Neuronal stem cell (in vitro differentiated cells): ENCODE results near the gene ABHD14A.

Source experiments
- DNase-seq: peaks from one replicate; pipeline ENCODE4 v3.0.0-alpha.2; 2013; ENCODE audit warnings: low spot score
- H2AFZ ChIP-seq: one replicate; pipeline ENCODE4 v1.6.1; 2013; ENCODE audit warnings: mild to moderate bottlenecking, low read length, inconsistent platforms
- H2AK5ac ChIP-seq: 2 replicates; pipeline ENCODE4 v1.6.1; 2013; ENCODE audit warnings: low read depth, mild to moderate bottlenecking, inconsistent platforms, low read length, moderate library complexity, mixed read lengths
- H2BK120ac ChIP-seq: 2 replicates; pipeline ENCODE4 v1.6.1; 2013; ENCODE audit warnings: low read depth, mild to moderate bottlenecking, inconsistent platforms, low read length, moderate library complexity, mixed read lengths
- H2BK12ac ChIP-seq: one replicate; pipeline ENCODE4 v1.6.1; 2013; ENCODE audit warnings: low read length, inconsistent platforms
- H2BK15ac ChIP-seq: 2 replicates; pipeline ENCODE4 v1.6.1; 2013; ENCODE audit warnings: mild to moderate bottlenecking, low read length, inconsistent platforms, mixed read lengths
- H2BK5ac ChIP-seq: one replicate; pipeline ENCODE4 v1.6.1; 2013; ENCODE audit warnings: inconsistent platforms, mild to moderate bottlenecking, low read length, moderate library complexity
- H3K14ac ChIP-seq: one replicate; pipeline ENCODE4 v1.6.1; 2013; ENCODE audit warnings: low read length, inconsistent platforms
- H3K18ac ChIP-seq: 2 replicates; pipeline ENCODE4 v1.6.1; 2013; ENCODE audit warnings: low read length, inconsistent platforms
- H3K23ac ChIP-seq: 2 replicates; pipeline ENCODE4 v1.6.1; 2013; ENCODE audit warnings: low read depth, mild to moderate bottlenecking, mixed read lengths, low read length, inconsistent platforms; ENCODE audit not compliant: poor library complexity
- H3K27ac ChIP-seq: replicated peaks from 3 replicates; pipeline ENCODE4 v1.5.1; 2013; ENCODE audit warnings: low read length, inconsistent platforms
- H3K27me3 ChIP-seq, 3 experiments: 2 replicates each; pipeline ENCODE4 v1.6.1; 2013; ENCODE audit warnings: low read length in 3 of 3, mild to moderate bottlenecking in 2 of 3, inconsistent platforms in 1 of 3, low read depth in 1 of 3, mixed read lengths in 1 of 3, moderate library complexity in 1 of 3; ENCODE audit not compliant: control insufficient read depth in 3 of 3, insufficient read depth in 3 of 3
- H3K36me3 ChIP-seq, 2 donors: replicated peaks in 1 of 2; 2 replicates each; pipeline ENCODE4 v1.6.1; 2013; ENCODE audit warnings: low read length in 2 of 2; ENCODE audit not compliant: control insufficient read depth in 2 of 2, insufficient read depth in 2 of 2
- H3K4ac ChIP-seq: 2 replicates; pipeline ENCODE4 v1.6.1; 2013; ENCODE audit warnings: inconsistent platforms, mild to moderate bottlenecking, low read length, moderate library complexity
- H3K4me1 ChIP-seq, 2 donors: 1 replicate in 1 of 2; 2 replicates in 1 of 2; pipeline ENCODE4 v1.6.1; 2013; ENCODE audit warnings: low read length in 2 of 2, low read depth in 1 of 2; ENCODE audit not compliant: control insufficient read depth in 2 of 2, insufficient read depth in 1 of 2
- H3K4me2 ChIP-seq: one replicate; pipeline ENCODE4 v1.6.1; 2013; ENCODE audit warnings: mild to moderate bottlenecking, low read length, inconsistent platforms; ENCODE audit not compliant: insufficient read depth, poor library complexity, severe bottlenecking
- H3K4me3 ChIP-seq, 2 donors: 2 replicates each; pipeline ENCODE4 v1.5.1; 2013; ENCODE audit warnings: low read length in 2 of 2, mild to moderate bottlenecking in 2 of 2, inconsistent platforms in 1 of 2, moderate library complexity in 1 of 2
- H3K79me1 ChIP-seq: one replicate; pipeline ENCODE4 v1.6.1; 2013; ENCODE audit warnings: low read depth, mild to moderate bottlenecking, inconsistent platforms, low read length, moderate library complexity
- H3K9ac ChIP-seq: one replicate; pipeline ENCODE4 v1.6.1; 2013; ENCODE audit warnings: mild to moderate bottlenecking, low read depth, low read length, inconsistent platforms; ENCODE audit not compliant: poor library complexity
- H3K9me3 ChIP-seq, 2 donors: replicated peaks in 1 of 2; 2 replicates each; pipeline versions ENCODE3 to v1.6.1; 2013; ENCODE audit warnings: low read length in 2 of 2, mild to moderate bottlenecking in 2 of 2, inconsistent platforms in 1 of 2, low read depth in 1 of 2, mixed read lengths in 1 of 2, moderate library complexity in 1 of 2; ENCODE audit not compliant: control insufficient read depth in 2 of 2, insufficient read depth in 1 of 2
- H4K8ac ChIP-seq: one replicate; pipeline ENCODE4 v1.6.1; 2013; ENCODE audit warnings: low read depth, mild to moderate bottlenecking, inconsistent platforms, low read length, moderate library complexity
- H4K91ac ChIP-seq: one replicate; pipeline ENCODE4 v1.6.1; 2013; ENCODE audit warnings: low read length, low read depth, mild to moderate bottlenecking, inconsistent platforms; ENCODE audit not compliant: poor library complexity
- WGBS, 2 donors: extraction: QIAGEN DNeasy Blood & Tissue Kit; methylation state at CpG; one replicate each; pipeline ENCODE4 v1.1.7; 2013; ENCODE audit warnings: missing lambda C conversion rate in 2 of 2, mixed read lengths in 1 of 2; ENCODE audit not compliant: insufficient read length in 2 of 2, insufficient replicate concordance in 1 of 2; ENCODE audit errors: extremely low coverage in 2 of 2; 5-methylcytosine and 5-hydroxymethylcytosine counted together

Gene ABHD14A

DNA sequence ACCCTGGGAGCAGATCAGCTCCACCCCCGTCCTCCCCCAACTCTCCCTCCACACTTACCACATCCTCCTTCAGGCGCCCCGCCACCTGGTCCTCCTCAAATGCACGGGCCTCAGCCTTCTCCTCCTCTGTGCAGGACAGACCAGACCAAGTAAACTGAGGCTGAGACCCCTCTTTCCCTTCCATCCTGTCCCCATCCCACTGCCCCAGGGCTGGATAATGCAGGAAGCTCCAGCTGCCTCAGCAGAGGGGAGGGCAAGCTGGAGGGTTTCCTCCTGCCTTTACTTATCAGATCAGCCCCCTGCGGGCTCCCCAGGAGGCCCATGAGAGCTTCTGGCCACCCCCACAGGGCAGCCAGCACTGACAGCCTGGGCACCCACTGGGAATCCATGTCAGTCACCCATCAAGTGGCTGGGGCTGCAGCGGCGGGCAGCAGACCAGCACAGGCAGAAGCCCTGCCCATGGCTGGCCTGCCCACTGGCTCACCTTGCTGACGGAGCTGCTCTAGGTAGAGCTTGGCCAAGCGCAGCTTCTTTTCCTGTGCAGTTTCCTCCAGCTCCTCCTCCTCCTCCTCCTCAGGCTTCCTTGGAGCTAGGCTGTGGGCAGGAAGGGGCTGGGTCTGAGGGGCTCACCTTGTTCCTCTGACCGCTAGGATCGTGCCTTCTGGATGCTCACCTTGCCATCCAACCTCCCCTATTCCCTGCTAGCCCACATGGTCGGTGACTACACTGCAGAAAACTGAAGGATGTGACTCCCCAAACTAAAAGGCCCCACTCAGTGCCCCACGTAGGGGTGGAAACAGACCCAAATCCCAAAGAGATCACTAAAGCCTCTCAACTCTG lies 37.0 kb upstream of the ABHD14A start:
- no peak overlapping the region for H4K91ac ChIP-seq
- no peak overlapping the region for H3K4me2 ChIP-seq
- peak overlapping the region; percentile 54 for H2BK5ac ChIP-seq
- no peak overlapping the region for H3K9ac ChIP-seq
- no peak overlapping the region for H4K8ac ChIP-seq
- no peak overlapping the region for H3K4me3 ChIP-seq
- H2AK5ac ChIP-seq = no peak overlapping the region
- peaks cover 40 to 64% of the 10 kb centered on the region in 2 donors for H3K36me3 ChIP-seq
- no peaks in the 10 kb centered on the region for H3K9me3 ChIP-seq
- no peak overlapping the region for H3K27ac ChIP-seq
- DNase-seq = no peak
- no peak overlapping the region for H2BK120ac ChIP-seq
- no peak overlapping the region for H3K18ac ChIP-seq
- no peak overlapping the region for H2AFZ ChIP-seq
- no peak overlapping the region for H2BK15ac ChIP-seq
- no peaks in the 10 kb centered on the region for H3K27me3 ChIP-seq
- peak overlapping the region; percentile 37 for H3K23ac ChIP-seq
- H3K79me1 ChIP-seq = peaks cover 5% of the 10 kb centered on the region
- WGBS, 2 donors = no CpG with 5 or more reads among the region's 13 CpGs
- H2BK12ac ChIP-seq = no peak overlapping the region
- H3K4ac ChIP-seq = no peak overlapping the region
- peaks cover 5 to 7% of the 10 kb centered on the region in 2 donors for H3K4me1 ChIP-seq
- H3K14ac ChIP-seq = no peak overlapping the region

DNA sequence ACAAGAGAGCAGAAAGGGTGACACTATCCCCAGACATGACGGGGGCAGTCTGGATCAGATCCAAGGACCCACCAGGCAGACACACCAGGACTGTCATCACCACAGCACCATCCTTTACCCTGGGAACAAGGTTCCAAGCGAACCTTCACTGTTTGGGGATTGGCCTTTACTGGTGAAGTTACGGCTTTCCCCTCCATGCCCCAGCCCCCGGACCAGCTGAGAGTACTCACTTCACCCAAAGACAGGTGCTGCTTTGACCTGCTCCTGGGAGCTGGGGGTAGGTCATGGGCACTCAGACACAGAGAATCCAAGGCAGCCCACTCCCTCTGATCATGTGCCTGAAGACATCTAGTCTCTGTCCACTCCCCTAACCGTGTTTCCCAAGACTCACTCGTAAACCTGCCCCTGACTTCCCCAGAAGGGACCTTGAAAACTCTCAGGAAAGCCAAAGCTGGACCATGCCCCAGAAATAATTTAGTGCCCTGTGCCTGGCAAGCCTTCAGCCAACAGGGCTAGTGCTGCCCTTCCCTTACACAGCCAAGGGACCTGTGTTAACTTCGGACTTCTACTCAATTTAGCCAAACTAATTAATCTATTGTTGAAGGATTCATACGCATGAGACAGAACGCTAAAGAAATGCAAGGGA lies 36.0 kb upstream of the ABHD14A start:
- H3K4ac ChIP-seq = no peak overlapping the region
- H2AFZ ChIP-seq = no peak overlapping the region
- no CpG with 5 or more reads among the region's 9 CpGs for WGBS, 2 donors

DNA sequence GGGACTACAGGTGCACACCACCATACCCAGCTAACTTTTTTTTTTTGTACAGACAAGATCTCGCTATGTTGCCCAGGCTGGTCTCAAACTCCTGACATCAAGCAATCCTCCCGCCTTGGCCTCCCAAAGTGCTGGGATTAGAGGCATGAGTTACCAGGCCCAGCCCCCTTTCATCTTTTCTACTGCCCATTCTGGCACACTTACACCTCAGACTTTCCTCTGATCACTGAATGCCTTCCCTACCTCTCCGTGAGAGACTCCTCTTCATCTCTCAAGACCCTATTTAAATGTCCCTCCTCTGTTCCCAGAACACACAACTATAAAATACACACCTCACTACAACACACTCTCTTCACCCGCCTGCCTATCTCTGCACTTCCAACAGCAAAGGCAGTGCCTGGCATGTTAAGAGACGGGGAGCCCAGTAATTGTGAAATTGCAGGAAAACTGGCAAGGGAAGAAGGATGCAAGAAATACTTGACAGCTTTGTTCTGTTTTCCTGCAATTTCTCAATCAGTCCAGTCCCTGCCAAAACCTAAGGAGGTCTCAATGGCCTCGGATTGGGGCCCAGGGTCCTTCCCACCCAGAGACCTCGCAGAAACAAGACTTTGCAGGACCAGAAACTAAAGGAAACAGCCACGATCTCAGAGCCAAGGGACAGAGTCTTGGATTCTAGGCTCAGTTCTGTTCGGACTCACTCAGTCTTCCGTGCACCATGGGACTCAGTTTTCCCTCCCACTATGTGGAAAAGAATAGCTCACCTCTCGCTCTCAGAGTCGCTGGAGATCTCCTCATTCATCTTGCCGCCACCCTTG lies 34.0 kb upstream of the ABHD14A start:
- Histone ChIP-seq H3K36me3 (peaks cover 17 to 35% of the 10 kb centered on the region in 2 donors), H4K91ac (no peak overlapping the region), H2BK5ac (no peak overlapping the region), H3K9me3 (no peaks in the 10 kb centered on the region), H2AFZ (peak overlapping the region; percentile 85), H3K18ac (no peak overlapping the region), H3K27me3 (no peaks in the 10 kb centered on the region), H3K4ac (no peak overlapping the region), H3K79me1 (peaks cover 5% of the 10 kb centered on the region), H3K27ac (no peak overlapping the region), H3K4me3 (peak overlapping the region; percentile 56 to 90), H2BK12ac (no peak overlapping the region), H2AK5ac (no peak overlapping the region), H3K23ac (no peak overlapping the region), H2BK15ac (no peak overlapping the region), H3K9ac (no peak overlapping the region), H2BK120ac (no peak overlapping the region), H3K14ac (no peak overlapping the region), H3K4me2 (peak overlapping the region; percentile 86), H4K8ac (no peak overlapping the region), H3K4me1 (peaks cover 7% of the 10 kb centered on the region in 2 donors)
- WGBS, 2 donors = 100% methylated on average over 1 of the region's 13 CpGs; no CpG with 5 or more reads in 1 of the 2 donors
- DNase-seq = no peak

More for the DNA sequence above, 36.0 kb upstream of the ABHD14A start:
- no peak for DNase-seq
- Histone ChIP-seq H2BK12ac (no peak overlapping the region), H3K27ac (no peak overlapping the region), H3K9me3 (no peaks in the 10 kb centered on the region), H3K18ac (no peak overlapping the region), H4K8ac (no peak overlapping the region), H3K36me3 (peaks cover 31 to 54% of the 10 kb centered on the region in 2 donors), H3K4me1 (peaks cover 7% of the 10 kb centered on the region in 2 donors), H2BK15ac (no peak overlapping the region), H3K27me3 (no peaks in the 10 kb centered on the region), H3K14ac (no peak overlapping the region), H3K9ac (no peak overlapping the region), H2BK5ac (no peak overlapping the region), H4K91ac (no peak overlapping the region), H3K23ac (no peak overlapping the region), H3K4me2 (no peak overlapping the region), H2BK120ac (no peak overlapping the region), H3K4me3 (no peak overlapping the region), H2AK5ac (no peak overlapping the region), H3K79me1 (peaks cover 5% of the 10 kb centered on the region)
